ENCODE results near the gene PCSK6. TPM values are rescaled to one million over a fixed set of nuclear protein-coding genes. Genes with fewer than 3 reads are reported as not detected.

PCSK6 gene
- total RNA-seq, 1 donor from 2014 or later, result 1.3 TPM

DNA sequence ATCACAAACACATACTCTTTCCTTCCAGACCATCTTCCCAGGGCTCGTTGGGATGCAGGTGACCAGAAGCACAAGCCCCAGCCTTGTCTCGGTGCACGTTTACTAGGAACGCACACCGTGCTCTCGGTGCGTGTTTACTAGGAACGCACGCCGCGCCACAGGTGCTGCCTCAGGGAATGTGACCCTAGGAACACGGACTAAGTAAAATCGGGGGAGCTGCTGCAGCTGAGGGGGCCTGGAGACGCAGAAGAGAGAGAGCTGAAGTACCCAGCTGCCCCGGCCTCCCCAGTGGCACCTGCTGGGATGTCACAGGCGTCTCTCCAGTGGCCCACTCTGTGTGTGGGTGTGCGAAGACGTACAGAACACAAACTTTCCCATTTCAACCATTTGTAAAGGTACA, 103.5 kb downstream of the PCSK6 start:
- no peaks in the 10 kb centered on the region for H3K27me3 ChIP-seq (ENCODE audit: insufficient read depth, low read length)
- H3K79me2 ChIP-seq (ENCODE audit: insufficient read depth, low read length), result no peaks in the 10 kb centered on the region
- Mint-ChIP-seq H3K36me3 (ENCODE audit: low read depth, unreplicated experiment) (peaks cover 3% of the 10 kb centered on the region), H3K27me3 (ENCODE audit: low read depth, unreplicated experiment) (peaks cover 29% of the 10 kb centered on the region), H3K4me1 (ENCODE audit: low read depth, unreplicated experiment) (no peaks in the 10 kb centered on the region), H3K27ac (ENCODE audit: unreplicated experiment) (no peak overlapping the region), H3K9me3 (ENCODE audit: unreplicated experiment) (no peaks in the 10 kb centered on the region), H3K4me3 (ENCODE audit: unreplicated experiment) (no peak overlapping the region)
- TF ChIP-seq CTCF (IDR thresholded peaks at IDR 0.05; ENCODE audit: insufficient read depth, low read depth, low read length) (no peak), EZH2 (IDR thresholded peaks at IDR 0.05; ENCODE audit: insufficient read depth, low read length) (no peak)
- H3K4me1 ChIP-seq (ENCODE audit: insufficient read depth, low read length), result no peaks in the 10 kb centered on the region
- no peak overlapping the region for H3K27ac ChIP-seq (ENCODE audit: low read depth, low read length)
- no peaks in the 10 kb centered on the region for H3K36me3 ChIP-seq (ENCODE audit: insufficient read depth, low read length)
- H2AFZ ChIP-seq (ENCODE audit: low read depth, low read length), result no peak overlapping the region
- no peak overlapping the region for H3K9ac ChIP-seq (ENCODE audit: low read length)
- H4K20me1 ChIP-seq (ENCODE audit: insufficient read depth, low read length), result no peaks in the 10 kb centered on the region
- no peak for DNase-seq (ENCODE audit: low read depth)
- H3K9me3 ChIP-seq (ENCODE audit: insufficient read depth, low read depth, low read length), result no peaks in the 10 kb centered on the region
- H3K4me3 ChIP-seq (ENCODE audit: insufficient read depth, low read depth, low read length), result no peak overlapping the region
- H3K4me2 ChIP-seq (ENCODE audit: low read length), result no peak overlapping the region
- FAIRE-seq, result no peak

DNA sequence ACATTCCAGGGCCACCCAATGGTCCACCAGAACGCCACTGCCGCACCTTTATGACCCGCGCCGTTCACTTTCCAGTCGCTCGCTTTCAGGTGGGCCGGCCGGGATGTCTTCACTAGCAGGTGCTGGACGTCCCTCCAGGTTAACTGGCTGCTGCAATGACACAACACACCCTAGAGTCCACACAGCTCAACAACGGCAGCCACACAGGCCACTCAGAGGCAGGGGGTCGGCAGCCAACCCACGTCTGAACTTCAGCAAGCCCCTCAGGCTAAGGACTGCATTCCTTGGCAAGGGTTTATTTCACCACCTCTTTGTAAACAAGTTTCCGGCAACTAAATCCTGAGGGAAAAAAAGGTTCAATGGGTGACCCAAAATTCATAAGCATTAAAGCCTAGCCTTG, 105.2 kb downstream of the PCSK6 start:
- H3K27me3 ChIP-seq (ENCODE audit: insufficient read depth, low read length), result no peaks in the 10 kb centered on the region
- no peak overlapping the region for H3K27ac ChIP-seq (ENCODE audit: low read depth, low read length)
- no peaks in the 10 kb centered on the region for H3K4me1 Mint-ChIP-seq (ENCODE audit: low read depth, unreplicated experiment)
- H3K36me3 Mint-ChIP-seq (ENCODE audit: low read depth, unreplicated experiment), result peaks cover 3% of the 10 kb centered on the region
- H3K27ac Mint-ChIP-seq (ENCODE audit: unreplicated experiment), result no peak overlapping the region
- H3K4me1 ChIP-seq (ENCODE audit: insufficient read depth, low read length), result no peaks in the 10 kb centered on the region
- FAIRE-seq (no peak), DNase-seq (ENCODE audit: low read depth) (no peak)
- no peak overlapping the region for H3K4me2 ChIP-seq (ENCODE audit: low read length)
- H3K27me3 Mint-ChIP-seq (ENCODE audit: low read depth, unreplicated experiment), result peaks cover 33% of the 10 kb centered on the region
- H3K36me3 ChIP-seq (ENCODE audit: insufficient read depth, low read length), result no peaks in the 10 kb centered on the region
- no peaks in the 10 kb centered on the region for H3K9me3 ChIP-seq (ENCODE audit: insufficient read depth, low read depth, low read length)
- no peak overlapping the region for H3K9ac ChIP-seq (ENCODE audit: low read length)
- no peak overlapping the region for H3K4me3 ChIP-seq (ENCODE audit: insufficient read depth, low read depth, low read length)
- no peaks in the 10 kb centered on the region for H3K9me3 Mint-ChIP-seq (ENCODE audit: unreplicated experiment)
- TF ChIP-seq EZH2 (IDR thresholded peaks at IDR 0.05; ENCODE audit: insufficient read depth, low read length) (no peak), CTCF (IDR thresholded peaks at IDR 0.05; ENCODE audit: insufficient read depth, low read depth, low read length) (no peak)
- H3K79me2 ChIP-seq (ENCODE audit: insufficient read depth, low read length), result no peaks in the 10 kb centered on the region
- no peak overlapping the region for H2AFZ ChIP-seq (ENCODE audit: low read depth, low read length)
- no peak overlapping the region for H3K4me3 Mint-ChIP-seq (ENCODE audit: unreplicated experiment)
- H4K20me1 ChIP-seq (ENCODE audit: insufficient read depth, low read length), result no peaks in the 10 kb centered on the region

- DNase-seq (ENCODE audit: low read depth) (no peak), FAIRE-seq (no peak)
- Mint-ChIP-seq H3K4me1 (ENCODE audit: low read depth, unreplicated experiment) (no peaks in the 10 kb centered on the region), H3K27me3 (ENCODE audit: low read depth, unreplicated experiment) (peaks cover 32% of the 10 kb centered on the region), H3K4me3 (ENCODE audit: unreplicated experiment) (no peak overlapping the region), H3K36me3 (ENCODE audit: low read depth, unreplicated experiment) (peaks cover 3% of the 10 kb centered on the region), H3K27ac (ENCODE audit: unreplicated experiment) (no peak overlapping the region), H3K9me3 (ENCODE audit: unreplicated experiment) (no peaks in the 10 kb centered on the region)
- Histone ChIP-seq H3K36me3 (ENCODE audit: insufficient read depth, low read length) (no peaks in the 10 kb centered on the region), H3K4me3 (ENCODE audit: insufficient read depth, low read depth, low read length) (no peak overlapping the region), H3K4me2 (ENCODE audit: low read length) (no peak overlapping the region), H3K27me3 (ENCODE audit: insufficient read depth, low read length) (no peaks in the 10 kb centered on the region), H3K9ac (ENCODE audit: low read length) (no peak overlapping the region), H3K27ac (ENCODE audit: low read depth, low read length) (no peak overlapping the region), H3K4me1 (ENCODE audit: insufficient read depth, low read length) (no peaks in the 10 kb centered on the region), H4K20me1 (ENCODE audit: insufficient read depth, low read length) (no peaks in the 10 kb centered on the region), H3K9me3 (ENCODE audit: insufficient read depth, low read depth, low read length) (no peaks in the 10 kb centered on the region), H2AFZ (ENCODE audit: low read depth, low read length) (no peak overlapping the region), H3K79me2 (ENCODE audit: insufficient read depth, low read length) (no peaks in the 10 kb centered on the region)
- TF ChIP-seq EZH2 (IDR thresholded peaks at IDR 0.05; ENCODE audit: insufficient read depth, low read length), result no peak
- TF ChIP-seq CTCF (IDR thresholded peaks at IDR 0.05; ENCODE audit: insufficient read depth, low read depth, low read length), result no peak
These were observed 107.0 kb downstream of the PCSK6 start for GRCh38 chr15:101382544-101382943.
